Measurements from ENCODE around the gene MGAT5.

Gene MGAT5

GRCh38 chr2:134429886-134430285 is 176.0 kb downstream of the MGAT5 start:
- no peaks in the 10 kb centered on the region for H3K36me3 ChIP-seq (replicated peaks; ENCODE audit: low read depth, low read length)
- no peak overlapping the region for H3K9ac ChIP-seq (ENCODE audit: low read length)
- TF ChIP-seq CTCF (IDR thresholded peaks at IDR 0.05; ENCODE audit: low read depth, low read length) (no peak), EZH2phosphoT487 (IDR thresholded peaks at IDR 0.05; ENCODE audit: low read depth) (no peak)
- H3K9me3 ChIP-seq (ENCODE audit: insufficient read depth, low read length), result no peaks in the 10 kb centered on the region
- no peak overlapping the region for H3K4me3 ChIP-seq (ENCODE audit: low read length)
- H4K20me1 ChIP-seq (ENCODE audit: insufficient read depth, low read length), result no peaks in the 10 kb centered on the region
- H3K79me2 ChIP-seq (ENCODE audit: low read length), result no peaks in the 10 kb centered on the region
- H3K4me1 ChIP-seq (ENCODE audit: low read length), result no peaks in the 10 kb centered on the region
- no peak overlapping the region for H3K27ac ChIP-seq (ENCODE audit: low read length)
- H3K27me3 ChIP-seq (ENCODE audit: low read depth, low read length), result no peaks in the 10 kb centered on the region
- no peak overlapping the region for H2AFZ ChIP-seq (ENCODE audit: low read depth, low read length)
- H3K4me2 ChIP-seq (ENCODE audit: low read length), result no peak overlapping the region

- Histone ChIP-seq H3K27me3 (ENCODE audit: low read depth, low read length) (no peaks in the 10 kb centered on the region), H3K27ac (ENCODE audit: low read length) (no peak overlapping the region), H3K36me3 (replicated peaks; ENCODE audit: low read depth, low read length) (no peaks in the 10 kb centered on the region), H3K4me2 (ENCODE audit: low read length) (no peak overlapping the region), H3K4me1 (ENCODE audit: low read length) (0 out of 2 replicates have a peak, but pooled peaks cover 2% of the 10 kb centered on the region), H3K9ac (ENCODE audit: low read length) (no peak overlapping the region), H3K4me3 (ENCODE audit: low read length) (no peak overlapping the region), H3K9me3 (ENCODE audit: insufficient read depth, low read length) (no peaks in the 10 kb centered on the region), H2AFZ (ENCODE audit: low read depth, low read length) (no peak overlapping the region), H4K20me1 (ENCODE audit: insufficient read depth, low read length) (no peaks in the 10 kb centered on the region), H3K79me2 (ENCODE audit: low read length) (no peaks in the 10 kb centered on the region)
- TF ChIP-seq EZH2phosphoT487 (IDR thresholded peaks at IDR 0.05; ENCODE audit: low read depth) (no peak), CTCF (IDR thresholded peaks at IDR 0.05; ENCODE audit: low read depth, low read length) (no peak)
These were observed 178.1 kb downstream of the MGAT5 start for GRCh38 chr2:134431838-134432434.

GRCh38 chr2:134432435-134432883 is 178.6 kb downstream of the MGAT5 start:
- H3K4me2 ChIP-seq (ENCODE audit: low read length), result no peak overlapping the region
- H3K9me3 ChIP-seq (ENCODE audit: insufficient read depth, low read length), result no peaks in the 10 kb centered on the region
- no peak overlapping the region for H3K27ac ChIP-seq (ENCODE audit: low read length)
- H4K20me1 ChIP-seq (ENCODE audit: insufficient read depth, low read length), result no peaks in the 10 kb centered on the region
- H3K4me3 ChIP-seq (ENCODE audit: low read length), result no peak overlapping the region
- no peaks in the 10 kb centered on the region for H3K36me3 ChIP-seq (replicated peaks; ENCODE audit: low read depth, low read length)
- H3K27me3 ChIP-seq (ENCODE audit: low read depth, low read length), result no peaks in the 10 kb centered on the region
- H2AFZ ChIP-seq (ENCODE audit: low read depth, low read length), result no peak overlapping the region
- TF ChIP-seq EZH2phosphoT487 (IDR thresholded peaks at IDR 0.05; ENCODE audit: low read depth) (no peak), CTCF (IDR thresholded peaks at IDR 0.05; ENCODE audit: low read depth, low read length) (no peak)
- no peak overlapping the region for H3K9ac ChIP-seq (ENCODE audit: low read length)
- no peaks in the 10 kb centered on the region for H3K79me2 ChIP-seq (ENCODE audit: low read length)
- H3K4me1 ChIP-seq (ENCODE audit: low read length), result 0 out of 2 replicates have a peak, but pooled peaks cover 2% of the 10 kb centered on the region

- no peak overlapping the region for H3K27ac ChIP-seq (ENCODE audit: low read length)
- no peaks in the 10 kb centered on the region for H3K36me3 ChIP-seq (replicated peaks; ENCODE audit: low read depth, low read length)
- no peak for TF ChIP-seq CTCF (IDR thresholded peaks at IDR 0.05; ENCODE audit: low read depth, low read length)
- TF ChIP-seq EZH2phosphoT487 (IDR thresholded peaks at IDR 0.05; ENCODE audit: low read depth), result no peak
- H3K27me3 ChIP-seq (ENCODE audit: low read depth, low read length), result no peaks in the 10 kb centered on the region
- H3K79me2 ChIP-seq (ENCODE audit: low read length), result no peaks in the 10 kb centered on the region
- no peaks in the 10 kb centered on the region for H4K20me1 ChIP-seq (ENCODE audit: insufficient read depth, low read length)
- no peaks in the 10 kb centered on the region for H3K9me3 ChIP-seq (ENCODE audit: insufficient read depth, low read length)
- H3K4me3 ChIP-seq (ENCODE audit: low read length), result no peak overlapping the region
- no peak overlapping the region for H2AFZ ChIP-seq (ENCODE audit: low read depth, low read length)
- 0 out of 2 replicates have a peak, but pooled peaks cover 2% of the 10 kb centered on the region for H3K4me1 ChIP-seq (ENCODE audit: low read length)
- no peak overlapping the region for H3K4me2 ChIP-seq (ENCODE audit: low read length)
- H3K9ac ChIP-seq (ENCODE audit: low read length), result no peak overlapping the region
These were observed 179.6 kb downstream of the MGAT5 start for GRCh38 chr2:134433469-134433868.

Data from OCI-LY3 (cell line).